ENCODE results near the gene GABARAPL2. TPM values are rescaled to one million over a fixed set of nuclear protein-coding genes. Genes with fewer than 3 reads are reported as not detected.

GABARAPL2 gene
- total RNA-seq, 1 experiment from 2014 or later, result 76.9 TPM

DNA sequence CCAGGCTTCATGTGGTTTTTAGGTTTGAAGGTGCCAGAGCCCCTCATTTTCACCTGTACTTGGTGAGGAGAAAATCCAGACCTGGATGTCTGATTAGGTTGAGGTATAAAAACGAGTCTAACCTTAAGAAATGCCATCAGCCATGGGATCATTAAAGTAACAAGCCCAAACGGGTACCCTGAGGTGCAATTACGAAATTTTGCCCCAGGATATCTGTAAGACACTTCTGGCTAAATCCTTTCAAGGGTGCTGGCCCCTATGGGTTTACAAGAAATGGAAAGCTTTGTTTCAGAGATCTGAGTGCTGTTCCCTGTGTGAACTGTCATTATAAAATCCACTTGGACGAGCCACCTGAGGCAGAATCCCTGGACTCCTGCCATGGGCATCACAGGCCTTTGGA is 37.1 kb downstream of the GABARAPL2 start (continued):
- TF ChIP-seq, protein P1, sequence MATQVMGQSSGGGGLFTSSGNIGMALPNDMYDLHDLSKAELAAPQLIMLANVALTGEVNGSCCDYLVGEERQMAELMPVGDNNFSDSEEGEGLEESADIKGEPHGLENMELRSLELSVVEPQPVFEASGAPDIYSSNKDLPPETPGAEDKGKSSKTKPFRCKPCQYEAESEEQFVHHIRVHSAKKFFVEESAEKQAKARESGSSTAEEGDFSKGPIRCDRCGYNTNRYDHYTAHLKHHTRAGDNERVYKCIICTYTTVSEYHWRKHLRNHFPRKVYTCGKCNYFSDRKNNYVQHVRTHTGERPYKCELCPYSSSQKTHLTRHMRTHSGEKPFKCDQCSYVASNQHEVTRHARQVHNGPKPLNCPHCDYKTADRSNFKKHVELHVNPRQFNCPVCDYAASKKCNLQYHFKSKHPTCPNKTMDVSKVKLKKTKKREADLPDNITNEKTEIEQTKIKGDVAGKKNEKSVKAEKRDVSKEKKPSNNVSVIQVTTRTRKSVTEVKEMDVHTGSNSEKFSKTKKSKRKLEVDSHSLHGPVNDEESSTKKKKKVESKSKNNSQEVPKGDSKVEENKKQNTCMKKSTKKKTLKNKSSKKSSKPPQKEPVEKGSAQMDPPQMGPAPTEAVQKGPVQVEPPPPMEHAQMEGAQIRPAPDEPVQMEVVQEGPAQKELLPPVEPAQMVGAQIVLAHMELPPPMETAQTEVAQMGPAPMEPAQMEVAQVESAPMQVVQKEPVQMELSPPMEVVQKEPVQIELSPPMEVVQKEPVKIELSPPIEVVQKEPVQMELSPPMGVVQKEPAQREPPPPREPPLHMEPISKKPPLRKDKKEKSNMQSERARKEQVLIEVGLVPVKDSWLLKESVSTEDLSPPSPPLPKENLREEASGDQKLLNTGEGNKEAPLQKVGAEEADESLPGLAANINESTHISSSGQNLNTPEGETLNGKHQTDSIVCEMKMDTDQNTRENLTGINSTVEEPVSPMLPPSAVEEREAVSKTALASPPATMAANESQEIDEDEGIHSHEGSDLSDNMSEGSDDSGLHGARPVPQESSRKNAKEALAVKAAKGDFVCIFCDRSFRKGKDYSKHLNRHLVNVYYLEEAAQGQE (IDR thresholded peaks at IDR 0.05; ENCODE audit: low read depth), result no peak
- no peak for TF ChIP-seq RAD21 (IDR thresholded peaks at IDR 0.05; ENCODE audit: low read depth)
- TF ChIP-seq, protein P2, sequence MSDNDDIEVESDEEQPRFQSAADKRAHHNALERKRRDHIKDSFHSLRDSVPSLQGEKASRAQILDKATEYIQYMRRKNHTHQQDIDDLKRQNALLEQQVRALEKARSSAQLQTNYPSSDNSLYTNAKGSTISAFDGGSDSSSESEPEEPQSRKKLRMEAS (IDR thresholded peaks at IDR 0.05), result no peak

DNA sequence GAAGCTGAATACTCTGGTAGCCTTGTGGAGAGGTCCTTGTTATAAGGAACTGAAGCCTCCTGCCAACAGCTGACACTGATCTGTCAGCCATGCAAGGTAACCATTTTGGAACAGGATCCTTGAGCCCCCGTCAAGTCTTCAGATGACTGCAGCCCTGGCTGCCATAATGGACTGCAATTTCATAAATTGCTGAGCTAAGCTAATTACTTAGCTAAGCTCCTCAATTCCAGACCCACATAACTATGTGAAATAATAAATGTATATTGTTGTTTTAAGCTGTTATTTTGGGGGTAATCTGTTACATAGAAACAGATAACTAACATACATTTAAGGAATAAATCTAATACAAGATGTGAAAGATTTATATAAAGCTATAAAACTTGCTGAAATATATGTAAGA is 40.3 kb downstream of the GABARAPL2 start:
- H3K36me3 ChIP-seq (ENCODE audit: control insufficient read depth in 1 of 2, insufficient read depth in 2 of 2, low read length in 2 of 2), result peaks cover 25 to 44% of the 10 kb centered on the region in 2 experiments
- H3K4me3 ChIP-seq (replicated peaks in 1 of 2; ENCODE audit: low read depth in 1 of 2, low read length in 2 of 2), result no peak overlapping the region
- ChIA-PET CTCF (no interaction called here), RAD21 (ENCODE audit: low non-redundant PET in 1 of 2, low total read pairs in 2 of 2, uncharacterized antibody in 2 of 2, unreplicated experiment in 2 of 2) (no interaction called here), POLR2A (interaction anchor here (0.9 to 1.1 kb wide), 2 partner anchors 12 to 41 kb away, joined by 3 read pairs; partner anchors contain the start of genes KARS1 and TERF2IP)
- H3K79me2 ChIP-seq (ENCODE audit: insufficient read depth, low read length), result no peaks in the 10 kb centered on the region
- H3K9ac ChIP-seq (ENCODE audit: low read length), result no peak overlapping the region
- H3K27me3 ChIP-seq (ENCODE audit: insufficient read depth, low read length), result no peaks in the 10 kb centered on the region
- ATAC-seq (no peak), DNase-seq (ENCODE audit: low read depth, low spot score) (no peak)
- no peak overlapping the region for H2AFZ ChIP-seq (ENCODE audit: low read depth, low read length, poor library complexity, severe bottlenecking)
- TF ChIP-seq EZH2phosphoT487 (IDR thresholded peaks at IDR 0.05; ENCODE audit: borderline replicate concordance) (no peak), EGR1 (IDR thresholded peaks at IDR 0.05; ENCODE audit: low read depth) (no peak), SP1 (IDR thresholded peaks at IDR 0.05; ENCODE audit: low read depth) (no peak), RAD21 (IDR thresholded peaks at IDR 0.05; ENCODE audit: low read depth) (no peak), SRF (IDR thresholded peaks at IDR 0.05; ENCODE audit: low read depth) (no peak), TCF7L2 (IDR thresholded peaks at IDR 0.05; ENCODE audit: borderline replicate concordance, extremely low read depth, insufficient read depth, insufficient read length) (no peak), ZNF274 (IDR thresholded peaks at IDR 0.05; ENCODE audit: low read depth, low read length) (no peak), POLR2AphosphoS5 (IDR thresholded peaks at IDR 0.05; ENCODE audit: low read depth, low read length) (no peak), FOSL1 (IDR thresholded peaks at IDR 0.05; ENCODE audit: low read depth) (no peak), SIN3A (IDR thresholded peaks at IDR 0.05; ENCODE audit: low read depth) (no peak)
- TF ChIP-seq, protein P3, sequence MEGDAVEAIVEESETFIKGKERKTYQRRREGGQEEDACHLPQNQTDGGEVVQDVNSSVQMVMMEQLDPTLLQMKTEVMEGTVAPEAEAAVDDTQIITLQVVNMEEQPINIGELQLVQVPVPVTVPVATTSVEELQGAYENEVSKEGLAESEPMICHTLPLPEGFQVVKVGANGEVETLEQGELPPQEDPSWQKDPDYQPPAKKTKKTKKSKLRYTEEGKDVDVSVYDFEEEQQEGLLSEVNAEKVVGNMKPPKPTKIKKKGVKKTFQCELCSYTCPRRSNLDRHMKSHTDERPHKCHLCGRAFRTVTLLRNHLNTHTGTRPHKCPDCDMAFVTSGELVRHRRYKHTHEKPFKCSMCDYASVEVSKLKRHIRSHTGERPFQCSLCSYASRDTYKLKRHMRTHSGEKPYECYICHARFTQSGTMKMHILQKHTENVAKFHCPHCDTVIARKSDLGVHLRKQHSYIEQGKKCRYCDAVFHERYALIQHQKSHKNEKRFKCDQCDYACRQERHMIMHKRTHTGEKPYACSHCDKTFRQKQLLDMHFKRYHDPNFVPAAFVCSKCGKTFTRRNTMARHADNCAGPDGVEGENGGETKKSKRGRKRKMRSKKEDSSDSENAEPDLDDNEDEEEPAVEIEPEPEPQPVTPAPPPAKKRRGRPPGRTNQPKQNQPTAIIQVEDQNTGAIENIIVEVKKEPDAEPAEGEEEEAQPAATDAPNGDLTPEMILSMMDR (IDR thresholded peaks at IDR 0.05 in 2 of 3, conservative IDR thresholded peaks at IDR 0.05 in 1 of 3; ENCODE audit: borderline replicate concordance in 1 of 3, insufficient read depth in 1 of 3, low read depth in 2 of 3, low read length in 2 of 3), result no peak
- intact Hi-C loops (cut with micrococcal nuclease), result no loop called here
- 0 out of 4 replicates have a peak, but pooled peaks cover 4 to 9% of the 10 kb centered on the region in 2 experiments for H3K9me3 ChIP-seq (ENCODE audit: control insufficient read depth in 1 of 2, insufficient read depth in 1 of 2, low read depth in 1 of 2, low read length in 2 of 2)
- no peaks in the 10 kb centered on the region for H4K20me1 ChIP-seq (ENCODE audit: insufficient read depth)
- no TSS peak for BruUV-seq (replicated peaks)
- no peaks in the 10 kb centered on the region for H3K4me1 ChIP-seq (ENCODE audit: control insufficient read depth in 1 of 2, insufficient read depth in 2 of 2, low read length in 2 of 2)
- H3K27ac ChIP-seq (ENCODE audit: low read depth, low read length), result no peak overlapping the region
- no peaks in the 10 kb centered on the region for H3K9me2 ChIP-seq (ENCODE audit: insufficient read depth)
- H3K4me2 ChIP-seq (ENCODE audit: low read length), result no peak overlapping the region

Data from HCT116 (cell line).